CD1c-positive myeloid dendritic cell (primary cell): Measurements from ENCODE around the gene CFAP141.
A peak's percentile ranks its signal among the peaks of the same experiment; 100 is the strongest.

Experiments
- DNase-seq: peaks from one replicate; pipeline ENCODE4 v3.0.0-alpha.2; 2016; ENCODE audit errors: extremely low spot score

The CFAP141 gene

DNA sequence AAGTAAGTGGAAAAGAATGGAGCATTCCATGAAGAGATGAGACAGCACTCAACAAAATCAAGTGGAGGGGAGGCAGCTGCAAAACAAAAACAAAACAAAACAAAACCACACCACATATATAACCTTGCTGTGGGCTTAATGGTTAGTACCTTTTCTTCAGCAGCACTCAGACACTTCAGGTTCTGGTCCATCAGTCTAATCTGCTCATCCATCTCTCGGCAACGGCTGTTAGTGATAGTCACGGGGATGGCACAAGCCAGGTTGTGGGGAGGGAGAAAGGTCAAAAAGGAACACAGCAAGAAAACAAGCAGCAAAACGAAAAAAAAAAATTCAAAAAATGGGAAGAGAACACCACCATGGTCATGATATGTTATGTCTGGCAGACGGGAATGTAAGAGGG is 34.3 kb downstream of the CFAP141 start:
- DNase-seq: no peak

DNA sequence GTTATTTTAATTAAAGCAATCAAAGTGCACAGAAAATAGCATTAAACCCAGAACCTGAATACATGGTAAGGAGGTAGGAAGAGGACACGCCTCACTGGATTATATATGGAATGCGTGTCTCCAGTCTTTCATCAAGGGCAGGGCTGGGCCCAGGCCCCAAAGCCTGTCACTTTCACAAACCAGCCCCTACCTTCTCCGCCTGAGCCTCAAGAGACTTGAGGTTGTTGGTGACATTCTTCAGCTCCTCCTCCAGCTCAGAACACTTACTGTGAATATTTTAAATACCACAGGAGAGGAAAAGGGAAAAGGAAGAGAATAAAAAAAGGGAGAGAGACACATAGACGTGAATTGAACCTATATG is 34.9 kb downstream of the CFAP141 start:
- no peak for DNase-seq

DNA sequence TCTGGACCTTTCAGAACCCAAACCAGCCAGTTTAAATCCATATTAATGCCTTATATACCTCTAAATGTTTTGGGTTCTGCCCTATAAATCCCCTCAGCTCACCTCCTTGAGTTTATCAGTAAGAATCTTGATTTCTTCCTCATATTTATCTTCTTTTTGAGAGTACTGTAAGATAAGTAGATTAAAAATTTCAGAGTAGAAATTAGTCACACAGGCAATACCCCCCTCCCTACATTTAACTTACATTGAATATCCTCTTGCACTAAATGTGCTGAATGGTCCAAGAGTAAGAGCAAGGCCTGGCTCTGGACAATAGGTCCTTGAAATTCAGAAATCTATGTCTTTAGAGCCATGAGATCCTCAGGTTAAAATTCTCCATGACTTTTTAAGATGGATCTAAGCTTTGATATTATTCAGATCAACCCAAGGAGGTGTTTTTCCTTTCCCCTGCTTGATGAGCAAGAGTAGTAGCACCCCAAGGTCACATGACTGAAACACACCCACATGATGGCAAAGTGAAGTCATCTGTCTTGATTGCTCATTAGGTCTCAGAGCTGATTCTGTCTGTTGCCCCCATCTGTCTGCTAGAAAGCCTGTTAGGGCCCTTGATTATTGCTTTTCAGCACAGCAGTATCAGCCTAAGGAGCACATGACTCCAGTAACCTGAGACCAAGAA is 35.4 kb downstream of the CFAP141 start:
- peak; percentile 52 for DNase-seq

DNA sequence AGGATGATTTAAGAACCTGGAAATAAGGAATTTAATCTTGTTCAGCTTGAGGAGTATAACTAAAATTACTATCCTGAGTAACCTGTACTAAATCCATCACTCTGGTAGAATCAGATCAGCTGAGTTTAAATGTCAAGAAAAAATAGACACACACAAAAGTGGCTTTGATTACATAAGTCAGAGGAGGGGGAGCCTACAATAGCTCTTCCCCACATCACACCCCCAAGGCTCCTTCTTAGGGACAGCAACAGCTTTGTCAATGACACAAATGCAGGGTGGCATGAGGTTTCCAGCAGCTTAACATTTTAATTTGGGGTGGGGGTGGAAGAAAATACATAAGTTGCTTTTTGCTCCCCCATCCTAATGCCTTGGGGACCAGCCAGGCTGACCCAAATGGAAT is 38.7 kb downstream of the CFAP141 start:
- DNase-seq: no peak

DNA sequence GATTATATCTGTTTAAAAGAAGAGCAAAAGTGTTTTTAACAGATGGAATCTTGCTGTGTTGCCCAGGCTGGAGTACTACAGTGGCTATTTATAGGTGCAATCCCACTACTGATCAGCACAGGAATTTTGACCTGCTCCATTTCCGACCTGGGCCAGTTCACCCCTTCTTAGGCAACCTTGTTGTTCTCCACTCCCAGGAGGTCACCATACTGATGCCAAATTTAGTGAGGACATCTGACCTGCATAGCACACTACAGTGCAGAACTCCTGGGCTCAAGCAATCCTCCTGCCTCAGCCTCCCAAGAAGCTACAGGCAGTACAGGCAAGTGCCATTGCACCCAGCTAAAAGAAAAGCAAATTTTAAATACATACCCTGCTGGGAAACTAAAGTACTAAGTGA is 39.9 kb downstream of the CFAP141 start:
- no peak for DNase-seq

DNA sequence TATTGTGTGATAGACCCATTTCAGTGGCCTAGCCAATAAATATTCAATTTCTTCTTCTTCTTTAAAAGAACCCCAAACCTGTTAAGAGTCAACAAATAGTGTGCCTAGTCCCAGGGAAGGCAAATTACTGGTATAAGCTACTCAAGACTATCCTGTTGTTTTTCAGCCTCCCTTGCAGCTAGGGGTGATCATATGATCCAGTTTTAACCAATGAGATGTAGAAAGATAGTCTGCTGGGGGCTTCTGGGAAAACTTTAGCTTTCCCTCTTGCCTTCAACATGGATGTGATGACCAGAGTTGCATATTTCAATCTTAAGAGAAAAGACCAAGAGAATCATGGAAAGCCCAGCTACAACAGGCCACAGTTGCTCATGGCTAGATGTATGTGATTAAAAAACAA is 46.6 kb downstream of the CFAP141 start:
- DNase-seq: no peak

DNA sequence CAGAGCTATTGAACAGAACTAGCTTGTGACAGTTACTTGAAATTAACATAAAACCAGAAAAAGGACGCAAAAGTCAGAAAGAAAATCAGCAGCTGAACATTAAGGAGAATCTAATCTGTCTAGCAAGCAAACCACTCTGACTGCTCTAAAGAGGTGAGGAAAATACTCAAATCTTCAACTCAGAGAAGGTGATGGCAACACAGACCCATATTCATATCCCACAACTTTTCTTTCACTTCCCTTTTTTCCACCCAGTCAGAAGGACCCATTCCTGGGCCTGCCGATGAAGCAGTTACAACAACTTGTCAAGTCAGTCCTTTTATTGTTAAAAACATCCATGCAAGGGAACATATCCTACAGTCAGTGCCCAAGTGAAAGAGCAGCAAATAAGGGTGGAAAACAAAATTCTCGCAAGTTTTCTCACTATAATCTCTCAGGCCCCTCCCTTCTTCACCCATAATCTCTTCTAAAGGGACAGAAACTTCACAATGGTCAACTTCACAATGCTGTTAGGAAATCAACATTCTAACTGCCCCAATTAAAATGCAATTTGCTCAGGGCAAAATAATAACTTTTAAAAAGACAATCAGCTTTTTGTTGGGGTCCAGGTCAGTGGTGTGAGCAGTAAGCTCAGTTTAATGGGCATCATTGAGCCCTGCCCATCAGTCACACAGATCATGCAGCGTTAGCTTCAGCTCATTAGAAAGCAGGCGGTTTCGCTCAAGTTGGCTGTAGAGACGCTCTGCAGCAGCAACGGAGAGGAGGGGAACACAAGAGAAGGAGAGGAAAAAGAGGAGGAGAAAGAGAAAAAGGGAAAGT is 47.6 kb downstream of the CFAP141 start:
- peak; percentile 85 for DNase-seq

DNA sequence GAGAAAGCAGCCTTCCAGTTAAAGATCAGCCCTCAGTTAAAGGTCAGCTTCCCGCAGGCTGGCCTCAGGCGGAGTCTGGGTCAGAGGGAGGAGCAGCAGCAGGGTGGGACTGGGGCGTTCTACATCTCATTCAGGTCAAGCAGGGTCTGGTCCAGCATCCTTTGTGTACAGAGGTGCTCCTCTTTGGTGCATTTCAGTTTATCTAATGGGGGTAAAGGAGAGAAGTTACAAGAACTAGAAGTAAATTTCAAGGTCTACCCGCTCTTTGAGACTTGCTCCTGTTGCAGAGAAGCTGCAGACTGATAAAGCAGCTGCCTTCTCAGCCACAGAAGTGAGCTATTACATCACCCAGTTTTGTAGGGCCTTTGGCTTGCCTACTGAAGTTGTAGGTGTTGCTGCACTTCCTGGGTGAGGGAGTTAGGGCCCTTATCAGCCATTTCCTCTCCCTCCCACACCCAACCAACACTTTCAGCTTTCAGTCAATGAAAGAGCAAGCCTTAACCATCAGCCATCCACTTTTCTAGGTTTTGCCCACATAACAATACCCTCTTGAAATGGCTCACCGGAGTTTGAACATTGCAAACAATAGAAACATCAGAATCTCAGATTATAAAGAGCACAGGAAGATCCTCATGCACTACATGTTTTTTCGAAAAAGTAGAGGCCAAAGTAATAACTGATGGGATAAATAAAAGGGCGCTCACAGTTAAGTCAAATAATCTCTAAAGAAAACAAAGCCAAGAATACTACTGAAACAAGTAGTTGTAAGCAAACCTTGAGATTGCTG is 48.4 kb downstream of the CFAP141 start:
- peak; percentile 87 for DNase-seq

DNA sequence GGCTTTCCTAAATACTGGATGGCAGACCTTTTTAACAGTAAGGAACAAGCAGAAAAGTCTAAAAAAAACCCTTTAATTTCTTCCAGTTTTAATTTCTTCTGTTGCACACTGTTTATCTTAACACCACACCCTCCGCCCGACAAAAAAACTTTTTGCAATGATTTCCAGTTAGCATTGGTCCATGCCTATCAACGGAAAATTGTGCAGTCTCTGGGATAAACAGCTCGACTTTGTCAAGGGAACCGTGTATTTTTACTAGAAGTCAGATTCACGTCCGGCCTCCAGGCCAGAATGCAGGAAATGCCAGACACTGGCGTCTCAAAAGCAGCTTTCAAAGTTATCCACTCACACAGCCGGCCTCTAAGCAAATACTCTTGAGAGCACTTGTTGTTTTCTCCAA is 50.9 kb downstream of the CFAP141 start:
- DNase-seq: no peak

DNA sequence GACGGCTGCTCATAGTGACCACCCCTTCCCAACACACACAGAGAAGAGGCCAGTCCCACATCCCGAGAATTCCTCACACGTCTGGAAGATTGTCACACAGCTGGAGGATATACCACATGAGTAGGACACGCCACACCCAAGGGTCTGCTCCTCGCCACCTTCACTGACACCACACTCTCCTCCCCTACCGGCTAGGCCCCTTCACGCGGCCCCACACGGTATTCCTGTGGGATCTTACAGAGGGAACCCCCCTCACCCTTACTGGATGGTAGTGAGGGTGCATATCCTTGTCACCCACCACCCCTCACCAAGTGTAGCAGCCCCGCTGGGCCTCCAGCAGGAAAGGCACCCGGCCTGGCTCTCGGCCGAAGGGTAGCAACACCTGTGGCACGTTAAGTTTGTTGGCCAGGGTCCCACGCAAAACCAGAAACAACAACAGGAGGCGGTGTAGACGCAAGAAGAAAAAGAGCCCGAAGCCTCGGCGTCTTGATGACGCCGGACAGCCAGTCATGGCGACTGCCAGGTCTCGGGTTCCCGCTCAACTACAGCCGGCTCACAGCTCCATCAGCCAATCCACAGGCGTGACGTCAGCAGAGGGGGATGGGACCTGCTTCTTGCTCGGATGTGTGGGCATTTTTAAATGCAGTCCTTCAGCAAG is 51.5 kb downstream of the CFAP141 start, which contains the start of gene NUP210L:
Gene NUP210L (minus strand): TSS at position 540 of the 658 bp plus-strand sequence.
- DNase-seq: no peak

DNA sequence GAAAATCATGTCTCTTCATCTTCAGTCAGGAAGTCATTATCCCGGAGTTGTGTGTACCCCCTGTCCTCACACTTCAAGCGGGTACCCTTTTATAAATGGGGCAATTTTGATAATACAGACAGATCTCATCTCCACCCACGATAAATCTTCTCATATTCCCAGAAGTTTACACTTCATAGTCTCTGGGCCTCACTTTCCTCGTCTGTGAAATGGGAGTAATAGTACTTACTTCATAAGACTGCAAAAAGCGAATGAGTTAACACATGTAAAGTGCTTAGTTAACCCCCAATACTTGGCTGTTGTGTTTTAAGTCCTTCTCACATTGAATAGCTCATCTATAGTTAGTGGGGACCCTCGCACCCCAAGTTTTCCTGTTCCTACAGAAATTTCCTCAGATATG is 52.1 kb downstream of the CFAP141 start:
- DNase-seq: no peak

DNA sequence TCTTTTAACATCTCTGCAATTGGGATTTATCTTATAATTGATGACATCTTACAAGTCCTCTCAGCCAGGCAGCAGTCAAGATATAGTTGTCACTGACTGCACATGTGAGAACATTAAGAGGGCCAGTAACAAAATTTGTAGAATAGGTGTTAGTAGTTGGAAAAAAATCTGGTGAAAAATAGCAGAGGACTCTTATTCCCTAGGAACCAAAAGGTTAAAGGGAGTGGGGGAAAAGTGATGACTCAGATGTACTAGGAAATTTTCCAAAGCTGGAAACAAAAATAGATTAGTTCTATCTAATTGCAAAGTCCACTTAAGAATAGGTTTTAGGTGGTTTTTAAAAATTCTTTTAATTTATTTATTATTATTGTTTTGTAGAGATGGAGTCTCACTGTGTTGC is 54.8 kb downstream of the CFAP141 start:
- DNase-seq: no peak
